ELF-1 (cell line): ENCODE results near the gene ABHD15.

Experiments used
- DNase-seq: peaks from one replicate; pipeline ENCODE4 v3.0.0-alpha.2; 2016; ENCODE audit warnings: low read depth, low spot score

Gene ABHD15

DNA sequence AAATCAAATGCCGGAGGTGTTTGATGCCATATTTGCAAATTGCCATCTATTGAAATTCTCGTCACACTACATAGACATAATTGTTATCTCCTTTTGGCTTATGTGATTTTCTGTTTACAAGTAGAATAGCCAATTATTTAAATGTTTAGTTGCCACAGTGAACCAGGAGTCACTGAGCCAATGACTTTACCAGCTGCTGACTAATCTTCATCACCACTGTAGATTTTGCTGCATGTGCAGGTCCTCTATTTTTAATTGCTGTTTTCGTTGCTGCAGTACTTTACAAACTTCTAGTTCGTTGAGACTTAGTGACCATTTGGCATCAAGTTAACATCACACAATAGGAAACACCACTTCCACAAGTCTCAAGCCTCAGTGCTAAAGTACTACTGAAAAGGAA is 22.8 kb downstream of the ABHD15 start:
- DNase-seq, result no peak

DNA sequence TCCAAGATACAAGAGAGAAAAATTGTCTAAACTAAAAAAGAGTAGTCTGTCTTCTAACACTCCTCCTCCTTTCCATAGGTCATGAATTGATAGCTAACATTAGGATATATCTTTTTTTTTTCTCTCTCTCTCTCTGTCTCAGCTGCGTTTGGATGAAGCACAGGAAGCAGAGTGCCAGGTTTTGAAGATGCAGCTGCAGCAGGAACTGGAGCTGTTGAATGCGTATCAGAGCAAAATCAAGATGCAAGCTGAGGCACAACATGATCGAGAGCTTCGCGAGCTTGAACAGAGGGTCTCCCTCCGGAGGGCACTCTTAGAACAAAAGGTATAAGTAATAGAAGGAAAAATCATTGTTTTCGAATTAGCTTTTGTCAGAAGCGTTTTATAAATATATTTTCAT is 32.9 kb downstream of the ABHD15 start:
- no peak for DNase-seq

DNA sequence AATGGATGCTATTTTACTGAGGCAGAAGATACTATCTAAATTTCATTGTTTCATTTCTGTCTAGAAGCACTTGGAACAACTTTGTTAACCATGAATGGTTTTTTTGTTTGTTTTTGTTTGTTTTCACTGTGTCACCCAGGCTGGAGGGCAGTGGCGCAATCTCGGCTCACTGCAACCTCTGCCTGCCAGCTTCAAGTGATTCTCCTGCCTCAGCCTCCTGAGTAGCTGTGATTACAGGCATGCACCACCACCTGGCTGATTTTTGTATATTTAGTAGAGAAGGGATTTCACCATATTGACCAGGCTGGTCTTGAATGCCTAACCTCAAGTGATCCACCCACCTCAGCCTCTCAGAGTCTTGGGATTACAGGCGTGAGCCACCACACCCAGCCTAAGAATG is 40.5 kb downstream of the ABHD15 start:
- no peak for DNase-seq

DNA sequence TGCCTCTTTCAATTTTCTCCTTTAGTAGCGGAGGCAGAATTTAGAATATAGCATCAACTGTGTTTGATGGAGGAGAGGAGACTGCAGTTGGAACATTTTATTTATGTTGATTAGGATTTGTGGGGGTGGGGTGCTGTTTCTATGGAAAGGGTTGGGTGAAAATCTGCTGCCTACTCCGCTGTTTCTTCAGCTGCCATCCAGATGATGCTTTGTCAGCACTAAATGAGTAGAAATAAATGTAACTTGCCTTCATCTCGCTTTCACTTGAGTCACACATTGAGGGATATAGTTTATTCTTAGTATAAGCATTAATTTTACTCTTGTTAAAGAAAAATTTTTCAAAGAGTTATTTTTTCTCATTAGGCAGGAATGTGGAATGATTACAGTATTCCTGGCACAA is 42.1 kb downstream of the ABHD15 start:
- DNase-seq, result no peak

- no peak for DNase-seq
These were observed 48.5 kb downstream of the ABHD15 start for GRCh38 chr17:29518359-29518758.

DNA sequence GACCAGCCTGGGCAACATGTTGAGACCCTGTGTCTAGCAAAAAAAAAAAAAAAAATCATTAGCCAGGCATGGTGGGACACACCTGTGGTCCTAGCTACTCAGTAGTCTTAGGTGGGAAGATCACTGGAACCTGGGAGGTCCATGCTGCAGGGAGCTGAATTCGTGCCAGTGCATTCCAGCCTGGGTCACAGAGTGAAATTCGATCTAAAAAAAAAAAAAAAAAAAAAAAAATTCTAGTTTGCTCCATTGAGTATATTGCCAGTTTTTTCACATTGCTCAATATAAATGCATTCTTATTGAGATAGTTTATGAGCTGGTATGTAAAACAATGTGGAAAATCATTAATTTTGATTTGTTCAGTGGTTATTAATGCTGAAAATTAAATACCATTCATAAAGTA is 52.0 kb downstream of the ABHD15 start:
- DNase-seq, result no peak

DNA sequence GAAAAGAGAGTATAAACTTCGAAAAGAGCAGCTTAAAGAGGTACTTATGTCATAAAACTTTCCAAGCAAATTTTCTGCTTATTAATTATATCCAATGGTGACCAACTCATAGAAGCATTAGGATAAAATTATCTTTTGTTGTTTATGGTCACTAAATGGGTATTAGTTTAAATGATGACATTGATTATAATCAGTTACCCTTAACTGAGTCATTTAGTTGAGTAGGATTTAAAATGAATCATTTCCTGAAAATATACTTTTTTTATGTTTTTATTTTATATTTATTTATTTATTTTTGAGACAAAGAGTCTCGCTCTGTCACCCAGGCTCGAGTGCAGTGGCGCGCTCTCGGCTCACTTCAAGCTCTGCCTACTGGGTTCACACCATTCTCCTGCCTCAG is 55.9 kb downstream of the ABHD15 start:
- DNase-seq, result no peak
